GM12865 (cell line): ENCODE results near the gene PAF1.

ENCODE experiments used
- DNase-seq: peaks from one replicate; pipeline ENCODE4 v3.0.0; 2010; ENCODE audit warnings: low read depth
- H3K4me3 ChIP-seq: 2 replicates; pipeline ENCODE4 v1.5.1; 2011; ENCODE audit warnings: mild to moderate bottlenecking, low read depth, low read length, control low read depth
- CTCF ChIP-seq: IDR thresholded peaks from 2 replicates; pipeline ENCODE4 v1.5.1; 2011; ENCODE audit warnings: low read length, control low read depth, low read depth, inconsistent platforms; ENCODE audit not compliant: insufficient read depth; ENCODE audit errors: missing control alignments

PAF1 gene

GRCh38 chr19:39377373-39378362, 13.2 kb downstream of the PAF1 start:
- DNase-seq, result no peak
- no peak for TF ChIP-seq CTCF
- H3K4me3 ChIP-seq, result no peak overlapping the region

- TF ChIP-seq CTCF, result no peak
- DNase-seq, result no peak
- no peak overlapping the region for H3K4me3 ChIP-seq
Measured at GRCh38 chr19:39375929-39376328, 15.0 kb downstream of the PAF1 start.

GRCh38 chr19:39372941-39373340, 18.0 kb downstream of the PAF1 start:
- no peak for TF ChIP-seq CTCF
- DNase-seq, result no peak
- no peak overlapping the region for H3K4me3 ChIP-seq

- no peak overlapping the region for H3K4me3 ChIP-seq
- TF ChIP-seq CTCF, result no peak
- no peak for DNase-seq
Measured at GRCh38 chr19:39372047-39372802, 18.7 kb downstream of the PAF1 start.

GRCh38 chr19:39370735-39371134, 20.2 kb downstream of the PAF1 start:
- no peak for DNase-seq
- H3K4me3 ChIP-seq, result no peak overlapping the region
- TF ChIP-seq CTCF, result no peak

- DNase-seq, result no peak
- H3K4me3 ChIP-seq, result no peak overlapping the region
- no peak for TF ChIP-seq CTCF
Measured at GRCh38 chr19:39369200-39369599, 21.7 kb downstream of the PAF1 start.
